Measurements from ENCODE around the gene ZSCAN2.

ZSCAN2 gene

GRCh38 chr15:84643838-84644237 lies 43.0 kb downstream of the ZSCAN2 start:
- no peak for DNase-seq

- no peak for DNase-seq
These were observed 44.7 kb downstream of the ZSCAN2 start for GRCh38 chr15:84645496-84645895.

GRCh38 chr15:84645997-84646396 lies 45.2 kb downstream of the ZSCAN2 start:
- no peak for DNase-seq

GRCh38 chr15:84647726-84648125 lies 46.9 kb downstream of the ZSCAN2 start:
- DNase-seq: no peak

GRCh38 chr15:84648539-84648938 lies 47.7 kb downstream of the ZSCAN2 start:
- no peak for DNase-seq

GRCh38 chr15:84649706-84650105 lies 48.9 kb downstream of the ZSCAN2 start:
- DNase-seq: no peak

- no peak for DNase-seq
These were observed 52.7 kb downstream of the ZSCAN2 start for GRCh38 chr15:84653584-84653909.

GRCh38 chr15:84653910-84654688 lies 53.3 kb downstream of the ZSCAN2 start, which contains the start of gene WDR73:
TSS of gene WDR73 (minus strand) at chr15:84654283. CDS start at chr15:84654274, 9 bp downstream.
- peak; percentile 97 for DNase-seq

GRCh38 chr15:84654689-84655453 lies 54.1 kb downstream of the ZSCAN2 start:
- peak; percentile 86 for DNase-seq

GRCh38 chr15:84656972-84657371 lies 56.2 kb downstream of the ZSCAN2 start:
- no peak for DNase-seq

GRCh38 chr15:84657748-84658079 lies 56.9 kb downstream of the ZSCAN2 start:
- no peak for DNase-seq

GRCh38 chr15:84658080-84658787 lies 57.4 kb downstream of the ZSCAN2 start, which contains the start of gene NMB:
TSS of gene NMB (minus strand) at chr15:84658199. CDS start at chr15:84658152, 47 bp downstream.
- DNase-seq: peak; percentile 88

GRCh38 chr15:84658788-84659411 lies 58.1 kb downstream of the ZSCAN2 start:
- no peak for DNase-seq

GRCh38 chr15:84659904-84660781 lies 59.3 kb downstream of the ZSCAN2 start:
- DNase-seq: no peak

GRCh38 chr15:84661001-84661400 lies 60.2 kb downstream of the ZSCAN2 start:
- DNase-seq: no peak

GRCh38 chr15:84666373-84666772 lies 65.6 kb downstream of the ZSCAN2 start:
- DNase-seq: no peak

GRCh38 chr15:84668221-84668982 lies 67.6 kb downstream of the ZSCAN2 start:
- DNase-seq: no peak

GRCh38 chr15:84669726-84670125 lies 68.9 kb downstream of the ZSCAN2 start:
- DNase-seq: peak; percentile 28

GRCh38 chr15:84671211-84671610 lies 70.4 kb downstream of the ZSCAN2 start:
- DNase-seq: no peak

Measured in activated CD4-positive, alpha-beta T cell treated with anti-CD3 and anti-CD28 coated beads, Interleukin-2, amount 50 U/mL, for 16 hours (primary cell).